HepG2 (cell line): ENCODE data around the gene MPST. TPM values are rescaled to one million over a fixed set of nuclear protein-coding genes. Genes with fewer than 3 reads are reported as not detected.
A peak's percentile ranks its signal among the peaks of the same experiment; 100 is the strongest.

Source experiments
- BCL6 ChIP-seq: IDR thresholded peaks from 2 replicates; pipeline ENCODE4 v1.6.1; 2016; ENCODE audit warnings: missing genetic modification reagents, missing compliant biosample characterization
- CCDC6 ChIP-seq: sonication (generic); formaldehyde crosslinking; IDR thresholded peaks from 2 replicates; pipeline ENCODE4 v1.8.1; 2022; ENCODE audit warnings: mild to moderate bottlenecking, missing genetic modification reagents, moderate library complexity
- CEBPG ChIP-seq: IDR thresholded peaks from 2 replicates; pipeline ENCODE4 v1.6.1; 2016
- DRAP1 ChIP-seq: IDR thresholded peaks from 2 replicates; pipeline ENCODE4 v1.6.1; 2016; ENCODE audit warnings: missing genetic modification reagents, missing compliant biosample characterization
- ELF1 ChIP-seq: sonication (generic); formaldehyde crosslinking; IDR thresholded peaks from 2 replicates; pipeline ENCODE4 v1.4.0; 2020; ENCODE audit warnings: missing genetic modification reagents
- FUBP1 ChIP-seq: sonication (generic); formaldehyde crosslinking; IDR thresholded peaks from 2 replicates; pipeline ENCODE4 v1.5.1; 2020; ENCODE audit warnings: missing genetic modification reagents, mild to moderate bottlenecking, borderline replicate concordance
- HNRNPL ChIP-seq: fragments of 200-400 bp; formaldehyde crosslinking; IDR thresholded peaks from 2 replicates; pipeline ENCODE4 v1.6.1; 2017; ENCODE audit warnings: mild to moderate bottlenecking, low read depth, low read length
- KMT2A ChIP-seq: sonication (generic); formaldehyde crosslinking; IDR thresholded peaks from 2 replicates; pipeline ENCODE4 v1.4.0; 2020; ENCODE audit warnings: missing genetic modification reagents
- NR2C2 ChIP-seq: sonication (generic); formaldehyde crosslinking; IDR thresholded peaks from 2 replicates; pipeline ENCODE4 v1.4.0; 2020; ENCODE audit warnings: missing genetic modification reagents, mild to moderate bottlenecking, moderate library complexity, borderline replicate concordance
- NR2F1 ChIP-seq, 2 experiments: fragments of 450-650 bp in 1 of 2; formaldehyde crosslinking in 1 of 2; IDR thresholded peaks; 2 replicates each; pipeline versions ENCODE4 v1.5.0 to v1.6.1; 2016 to 2020; ENCODE audit warnings: mild to moderate bottlenecking in 1 of 2, missing compliant biosample characterization in 1 of 2, missing genetic modification reagents in 1 of 2, moderate library complexity in 1 of 2
- NRL ChIP-seq: sonication (generic); formaldehyde crosslinking; IDR thresholded peaks from 2 replicates; pipeline ENCODE4 v1.5.0; 2020; ENCODE audit warnings: missing genetic modification reagents, mild to moderate bottlenecking, moderate library complexity, borderline replicate concordance
- PHF20 ChIP-seq: sonication (generic); formaldehyde crosslinking; IDR thresholded peaks from 2 replicates; pipeline ENCODE4 v1.5.0; 2020; ENCODE audit warnings: mild to moderate bottlenecking, missing genetic modification reagents
- PREB ChIP-seq: sonication (generic); formaldehyde crosslinking; IDR thresholded peaks from 2 replicates; pipeline ENCODE4 v1.4.0; 2020; ENCODE audit warnings: missing genetic modification reagents
- SAFB2 ChIP-seq: sonication (generic); formaldehyde crosslinking; IDR thresholded peaks from 2 replicates; pipeline ENCODE4 v1.5.1; 2020; ENCODE audit warnings: missing genetic modification reagents, low read depth, mild to moderate bottlenecking, borderline replicate concordance
- SALL2 ChIP-seq: sonication (generic); formaldehyde crosslinking; IDR thresholded peaks from 2 replicates; pipeline ENCODE4 v1.8.1; 2023; ENCODE audit warnings: mild to moderate bottlenecking, missing genetic modification reagents, inconsistent platforms
- SP2 ChIP-seq: sonication (generic); formaldehyde crosslinking; IDR thresholded peaks from 2 replicates; pipeline ENCODE4 v1.5.1; 2020; ENCODE audit warnings: mild to moderate bottlenecking, missing genetic modification reagents
- TEAD3 ChIP-seq: optimal IDR thresholded peaks from 2 replicates; pipeline ENCODE3; 2016; ENCODE audit warnings: borderline replicate concordance
- ZFP82 ChIP-seq: sonication (generic); formaldehyde crosslinking; IDR thresholded peaks from 2 replicates; pipeline ENCODE4 v1.5.1; 2020; ENCODE audit warnings: mild to moderate bottlenecking, missing genetic modification reagents, borderline replicate concordance
- ZGPAT ChIP-seq: IDR thresholded peaks from 2 replicates; pipeline ENCODE4 v1.6.1; 2016; ENCODE audit warnings: mild to moderate bottlenecking
- ZNF230 ChIP-seq: sonication (generic); formaldehyde crosslinking; IDR thresholded peaks from 2 replicates; pipeline ENCODE4 v1.4.0; 2020; ENCODE audit warnings: mild to moderate bottlenecking, missing genetic modification reagents
- ZNF274 ChIP-seq: sonication (generic); formaldehyde crosslinking; IDR thresholded peaks from 2 replicates; pipeline ENCODE4 v1.5.1; 2020; ENCODE audit warnings: mild to moderate bottlenecking, missing genetic modification reagents
- polyA plus RNA-seq, 8 experiments: library from polyadenylated mRNA; depleted of rRNA in 3 of 8; stranded (reverse) in 7 of 8; unstranded in 1 of 8; fragments of >200 nt; fragmentation: Illumina TruSeq in 4 of 8; extraction: Trizol in 4 of 8; gene quantifications; 2 replicates each; pipeline versions ENCODE4 v1.2.1 to v1.2.3, GENCODE V29; 2011 to 2016; ENCODE audit warnings: low read depth in 4 of 8, missing spikeins in 1 of 8, mixed read lengths in 1 of 8; ENCODE audit not compliant: insufficient read depth in 1 of 8
- total RNA-seq, 5 experiments: library from RNA; depleted of rRNA; stranded (reverse); fragments of >200 nt; fragmentation: Illumina TruSeq; extraction: Trizol; gene quantifications; 2 replicates each; pipeline ENCODE4 v1.2.3, GENCODE V29; 2016; ENCODE audit warnings: low read depth in 1 of 5

MPST gene
- total and polyA plus RNA-seq, 2 of the 13 experiments (the other 11 are each of a cell fraction or from before 2014, with no cell fraction given) = 133 to 141 TPM

GRCh38 chr22:37043828-37044538 lies 24.4 kb downstream of the MPST start (continued):
- TF ChIP-seq NR2F1 (CRISPR knock-in tag; IDR thresholded peaks at IDR 0.05) = 0 out of 4 replicates have a peak, but pooled peaks of 1 of the 2 experiments have one; percentile 29
- peak; percentile 62; the same call in 1 of the 2 replicates for TF ChIP-seq DRAP1 (CRISPR knock-in tag)
- TF ChIP-seq CEBPG = 0 out of 2 replicates have a peak, but pooled peaks have one; percentile 2
- peak; percentile 84; the same call in 1 of the 2 replicates for TF ChIP-seq HNRNPL
- peak; percentile 16; the same call in 1 of the 2 replicates for TF ChIP-seq PHF20 (CRISPR knock-in tag)
- no peak for TF ChIP-seq KMT2A
- TF ChIP-seq SP2 (CRISPR knock-in tag) = 0 out of 2 replicates have a peak, but pooled peaks have one; percentile 38
- TF ChIP-seq FUBP1 (CRISPR knock-in tag) = no peak
- peak; percentile 79; the same call in 1 of the 2 replicates for TF ChIP-seq ZNF274 (CRISPR knock-in tag)
- TF ChIP-seq ELF1 (CRISPR knock-in tag) = peak; percentile 75
- TF ChIP-seq SALL2 (CRISPR knock-in tag) = peak; percentile 84
- 0 out of 2 replicates have a peak, but pooled peaks have one; percentile 38 for TF ChIP-seq BCL6
- no peak for TF ChIP-seq SAFB2 (CRISPR knock-in tag)
- peak; percentile 29 for TF ChIP-seq TEAD3 (CRISPR knock-in tag)
- 0 out of 2 replicates have a peak, but pooled peaks have one; percentile 79 for TF ChIP-seq ZNF230 (CRISPR knock-in tag)
- no peak for TF ChIP-seq CCDC6
- no peak for TF ChIP-seq ZGPAT
- no peak for TF ChIP-seq PREB (CRISPR knock-in tag)
- no peak; the same call in 1 of the 2 replicates for TF ChIP-seq NRL (CRISPR knock-in tag)
- peak; percentile 56 for TF ChIP-seq NR2C2 (CRISPR knock-in tag)
- 0 out of 2 replicates have a peak, but pooled peaks have one; percentile 58 for TF ChIP-seq ZFP82
